Liver (tissue), 9 donors: Measurements from ENCODE around the gene FBXO2. TPM values are rescaled to one million over a fixed set of nuclear protein-coding genes. Genes with fewer than 3 reads are reported as not detected.

ENCODE experiments used
- DNase-seq: peaks from one replicate; pipeline ENCODE4 v3.0.0-alpha.2; 2017; ENCODE audit warnings: low spot score
- H3K27ac ChIP-seq, 2 donors: one replicate each; pipeline ENCODE4 v1.7.0; 2013; ENCODE audit warnings: inconsistent platforms in 2 of 2, low read length in 2 of 2, control low read depth in 1 of 2, low read depth in 1 of 2, mild to moderate bottlenecking in 1 of 2
- H3K27me3 ChIP-seq, 4 donors: one replicate each; pipeline versions ENCODE4 v1.6.1 to v1.7.0; 2013; ENCODE audit warnings: low read length in 3 of 4, inconsistent platforms in 1 of 4, mild to moderate bottlenecking in 1 of 4, moderate library complexity in 1 of 4; ENCODE audit not compliant: control insufficient read depth in 4 of 4, insufficient read depth in 4 of 4
- H3K36me3 ChIP-seq, 4 donors: one replicate each; pipeline versions ENCODE4 v1.6.1 to v1.7.0; 2013; ENCODE audit warnings: low read length in 3 of 4, mild to moderate bottlenecking in 3 of 4, low read depth in 1 of 4, moderate library complexity in 1 of 4; ENCODE audit not compliant: control insufficient read depth in 4 of 4, insufficient read depth in 3 of 4
- H3K4me1 ChIP-seq, 4 donors: one replicate each; pipeline versions ENCODE4 v1.6.1 to v1.7.0; 2013; ENCODE audit warnings: low read length in 3 of 4, mild to moderate bottlenecking in 3 of 4, moderate library complexity in 1 of 4; ENCODE audit not compliant: control insufficient read depth in 4 of 4, insufficient read depth in 4 of 4
- H3K4me3 ChIP-seq, 3 donors: one replicate each; pipeline versions ENCODE4 v1.6.1 to v1.7.0; 2013; ENCODE audit warnings: low read length in 3 of 3, control low read depth in 1 of 3, low read depth in 1 of 3, mild to moderate bottlenecking in 1 of 3
- H3K9ac ChIP-seq, 2 donors: one replicate each; pipeline ENCODE4 v1.7.0; 2013; ENCODE audit warnings: low read length in 2 of 2, mild to moderate bottlenecking in 2 of 2, moderate library complexity in 2 of 2, control low read depth in 1 of 2, low read depth in 1 of 2
- H3K9me3 ChIP-seq, 4 donors: one replicate each; pipeline versions ENCODE4 v1.6.1 to v1.7.0; 2013; ENCODE audit warnings: low read length in 3 of 4; ENCODE audit not compliant: control insufficient read depth in 4 of 4
- CTCF ChIP-seq: fragments of 150-350 bp; IDR thresholded peaks from 2 replicates; pipeline ENCODE4 v1.5.1; 2017; ENCODE audit warnings: improper control_type of control experiment, low read depth, low read length; ENCODE audit not compliant: missing input control
- EGR1 ChIP-seq, 2 donors: IDR thresholded peaks; 2 replicates each; pipeline ENCODE4 v1.6.1; 2016 to 2018; ENCODE audit warnings: antibody characterized with exemption in 2 of 2, low read depth in 2 of 2
- FOXA1 ChIP-seq: IDR thresholded peaks from 2 replicates; pipeline ENCODE4 v1.6.1; 2016; ENCODE audit warnings: antibody characterized with exemption
- FOXA2 ChIP-seq: IDR thresholded peaks from 2 replicates; pipeline ENCODE4 v1.6.1; 2016; ENCODE audit warnings: antibody characterized with exemption
- GABPA ChIP-seq, 2 donors: IDR thresholded peaks in 1 of 2; conservative IDR thresholded peaks in 1 of 2; 2 replicates each; pipeline ENCODE4 v1.6.1; 2016; ENCODE audit warnings: antibody characterized with exemption in 2 of 2, mild to moderate bottlenecking in 1 of 2, moderate library complexity in 1 of 2
- HNF4G ChIP-seq: IDR thresholded peaks from 2 replicates; pipeline ENCODE4 v1.6.1; 2016; ENCODE audit warnings: antibody characterized with exemption
- JUND ChIP-seq, 2 donors: IDR thresholded peaks; 2 replicates each; pipeline ENCODE4 v1.6.1; 2016; ENCODE audit warnings: antibody characterized with exemption in 2 of 2
- NR2F2 ChIP-seq: IDR thresholded peaks from 2 replicates; pipeline ENCODE4 v1.6.1; 2016; ENCODE audit warnings: antibody characterized with exemption
- RAD21 ChIP-seq, 2 donors: IDR thresholded peaks; 2 replicates each; pipeline ENCODE4 v1.6.1; 2016; ENCODE audit warnings: antibody characterized with exemption in 2 of 2, mild to moderate bottlenecking in 2 of 2
- YY1 ChIP-seq: IDR thresholded peaks from 2 replicates; pipeline ENCODE4 v1.6.1; 2016; ENCODE audit warnings: antibody characterized with exemption, mild to moderate bottlenecking
- ZBTB33 ChIP-seq: IDR thresholded peaks from 2 replicates; pipeline ENCODE4 v1.6.1; 2016; ENCODE audit warnings: antibody characterized with exemption
- WGBS: extraction: QIAGEN DNeasy Blood & Tissue Kit; methylation state at CpG from one replicate; pipeline ENCODE4 v1.1.7; 2013; 5-methylcytosine and 5-hydroxymethylcytosine counted together
- polyA plus RNA-seq, 2 donors: library from polyadenylated mRNA; stranded (reverse) in 1 of 2; unstranded in 1 of 2; fragments of 200-250 nt in 1 of 2; fragments of >200 nt in 1 of 2; fragmentation: Nextera tagmentation in 1 of 2; extraction: Ambion mirVana in 1 of 2; gene quantifications; one replicate each; pipeline versions ENCODE4 v1.2.1 to v1.2.3, GENCODE V29; 2013 to 2015
- total RNA-seq, 2 donors: library from RNA; depleted of rRNA; stranded (reverse); fragments of >200 nt; gene quantifications; one replicate each; pipeline ENCODE4 v1.2.3, GENCODE V29; 2014
- TF ChIP-seq, protein P1 (sequence below): IDR thresholded peaks from 2 replicates; pipeline ENCODE4 v1.6.1; 2016; ENCODE audit warnings: antibody characterized with exemption, mild to moderate bottlenecking
- TF ChIP-seq, protein P2 (sequence below): IDR thresholded peaks from 2 replicates; pipeline ENCODE4 v1.6.1; 2016; ENCODE audit warnings: antibody characterized with exemption
- donor health status: healthy.
- donor health status: healthy.
- donor health status: healthy.
- donor health status: healthy.
- donor health status: healthy.

The FBXO2 gene
- total and polyA plus RNA-seq, 4 donors: 1.7 to 20.9 (median 4.0) TPM

GRCh38 chr1:11617314-11617713 is 36.9 kb downstream of the FBXO2 start:
- H3K27me3 ChIP-seq: no peaks in the 10 kb centered on the region
- TF ChIP-seq FOXA1: no peak
- TF ChIP-seq ZBTB33: no peak
- TF ChIP-seq CTCF: no peak
- TF ChIP-seq YY1: no peak
- TF ChIP-seq FOXA2: no peak
- no peak for TF ChIP-seq NR2F2
- no peak for TF ChIP-seq RAD21 (IDR thresholded peaks at IDR 0.05)
- TF ChIP-seq, protein P1, sequence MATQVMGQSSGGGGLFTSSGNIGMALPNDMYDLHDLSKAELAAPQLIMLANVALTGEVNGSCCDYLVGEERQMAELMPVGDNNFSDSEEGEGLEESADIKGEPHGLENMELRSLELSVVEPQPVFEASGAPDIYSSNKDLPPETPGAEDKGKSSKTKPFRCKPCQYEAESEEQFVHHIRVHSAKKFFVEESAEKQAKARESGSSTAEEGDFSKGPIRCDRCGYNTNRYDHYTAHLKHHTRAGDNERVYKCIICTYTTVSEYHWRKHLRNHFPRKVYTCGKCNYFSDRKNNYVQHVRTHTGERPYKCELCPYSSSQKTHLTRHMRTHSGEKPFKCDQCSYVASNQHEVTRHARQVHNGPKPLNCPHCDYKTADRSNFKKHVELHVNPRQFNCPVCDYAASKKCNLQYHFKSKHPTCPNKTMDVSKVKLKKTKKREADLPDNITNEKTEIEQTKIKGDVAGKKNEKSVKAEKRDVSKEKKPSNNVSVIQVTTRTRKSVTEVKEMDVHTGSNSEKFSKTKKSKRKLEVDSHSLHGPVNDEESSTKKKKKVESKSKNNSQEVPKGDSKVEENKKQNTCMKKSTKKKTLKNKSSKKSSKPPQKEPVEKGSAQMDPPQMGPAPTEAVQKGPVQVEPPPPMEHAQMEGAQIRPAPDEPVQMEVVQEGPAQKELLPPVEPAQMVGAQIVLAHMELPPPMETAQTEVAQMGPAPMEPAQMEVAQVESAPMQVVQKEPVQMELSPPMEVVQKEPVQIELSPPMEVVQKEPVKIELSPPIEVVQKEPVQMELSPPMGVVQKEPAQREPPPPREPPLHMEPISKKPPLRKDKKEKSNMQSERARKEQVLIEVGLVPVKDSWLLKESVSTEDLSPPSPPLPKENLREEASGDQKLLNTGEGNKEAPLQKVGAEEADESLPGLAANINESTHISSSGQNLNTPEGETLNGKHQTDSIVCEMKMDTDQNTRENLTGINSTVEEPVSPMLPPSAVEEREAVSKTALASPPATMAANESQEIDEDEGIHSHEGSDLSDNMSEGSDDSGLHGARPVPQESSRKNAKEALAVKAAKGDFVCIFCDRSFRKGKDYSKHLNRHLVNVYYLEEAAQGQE: no peak
- TF ChIP-seq EGR1 (IDR thresholded peaks at IDR 0.05; ENCODE audit: low read depth in 2 of 2): no peak
- TF ChIP-seq GABPA (IDR thresholded peaks at IDR 0.05 in 1 of 2, conservative IDR thresholded peaks at IDR 0.05 in 1 of 2): no peak
- TF ChIP-seq, protein P2, sequence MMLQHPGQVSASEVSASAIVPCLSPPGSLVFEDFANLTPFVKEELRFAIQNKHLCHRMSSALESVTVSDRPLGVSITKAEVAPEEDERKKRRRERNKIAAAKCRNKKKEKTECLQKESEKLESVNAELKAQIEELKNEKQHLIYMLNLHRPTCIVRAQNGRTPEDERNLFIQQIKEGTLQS: no peak
- no peaks in the 10 kb centered on the region for H3K36me3 ChIP-seq
- no peak overlapping the region for H3K27ac ChIP-seq
- 71% methylated on average over 7 of the region's 7 CpGs for WGBS
- H3K4me1 ChIP-seq: no peaks in the 10 kb centered on the region
- H3K9me3 ChIP-seq: no peaks in the 10 kb centered on the region
- DNase-seq: no peak
- no peak overlapping the region for H3K4me3 ChIP-seq
- no peak overlapping the region for H3K9ac ChIP-seq

DNA sequence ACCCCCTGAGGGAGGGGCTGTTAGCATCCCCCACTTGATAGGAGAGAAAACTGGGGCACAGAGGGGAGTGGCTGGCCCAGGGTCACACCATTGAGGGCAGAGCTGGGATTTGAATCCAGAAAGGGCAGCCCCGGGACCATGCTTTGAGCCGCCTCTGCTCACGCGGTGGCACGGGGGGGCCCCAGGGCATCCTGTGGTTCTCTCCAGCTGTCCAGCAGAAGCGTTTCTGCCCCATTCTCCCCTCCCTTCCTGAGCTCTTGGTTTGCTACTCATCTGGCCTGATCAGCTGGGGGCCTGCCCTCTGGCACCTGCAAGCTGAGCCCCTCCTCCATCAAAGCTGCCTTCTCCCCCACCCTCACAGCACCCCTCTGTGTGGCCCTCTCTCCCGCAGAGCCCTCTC is 37.5 kb downstream of the FBXO2 start:
- Histone ChIP-seq H3K27ac (no peak overlapping the region), H3K9ac (no peak overlapping the region), H3K4me3 (no peak overlapping the region), H3K27me3 (no peaks in the 10 kb centered on the region), H3K4me1 (no peaks in the 10 kb centered on the region), H3K9me3 (no peaks in the 10 kb centered on the region), H3K36me3 (no peaks in the 10 kb centered on the region)
- TF ChIP-seq, protein P1: no peak
- TF ChIP-seq NR2F2 (no peak), FOXA1 (no peak), HNF4G (no peak), JUND (IDR thresholded peaks at IDR 0.05) (no peak), ZBTB33 (no peak), RAD21 (IDR thresholded peaks at IDR 0.05) (no peak)
- TF ChIP-seq, protein P2: no peak
- WGBS: 72% methylated on average over 7 of the region's 7 CpGs
- DNase-seq: no peak
